GM21723 (cell line): ENCODE results near the gene PCSK6.

Source experiments
- ATAC-seq: cut with Tn5 transposase; IDR thresholded peaks from one replicate; pipeline ENCODE4 v1.9.1; 2021; ENCODE audit warnings: mild to moderate bottlenecking, moderate library complexity; ENCODE audit not compliant: unreplicated experiment

The PCSK6 gene

DNA sequence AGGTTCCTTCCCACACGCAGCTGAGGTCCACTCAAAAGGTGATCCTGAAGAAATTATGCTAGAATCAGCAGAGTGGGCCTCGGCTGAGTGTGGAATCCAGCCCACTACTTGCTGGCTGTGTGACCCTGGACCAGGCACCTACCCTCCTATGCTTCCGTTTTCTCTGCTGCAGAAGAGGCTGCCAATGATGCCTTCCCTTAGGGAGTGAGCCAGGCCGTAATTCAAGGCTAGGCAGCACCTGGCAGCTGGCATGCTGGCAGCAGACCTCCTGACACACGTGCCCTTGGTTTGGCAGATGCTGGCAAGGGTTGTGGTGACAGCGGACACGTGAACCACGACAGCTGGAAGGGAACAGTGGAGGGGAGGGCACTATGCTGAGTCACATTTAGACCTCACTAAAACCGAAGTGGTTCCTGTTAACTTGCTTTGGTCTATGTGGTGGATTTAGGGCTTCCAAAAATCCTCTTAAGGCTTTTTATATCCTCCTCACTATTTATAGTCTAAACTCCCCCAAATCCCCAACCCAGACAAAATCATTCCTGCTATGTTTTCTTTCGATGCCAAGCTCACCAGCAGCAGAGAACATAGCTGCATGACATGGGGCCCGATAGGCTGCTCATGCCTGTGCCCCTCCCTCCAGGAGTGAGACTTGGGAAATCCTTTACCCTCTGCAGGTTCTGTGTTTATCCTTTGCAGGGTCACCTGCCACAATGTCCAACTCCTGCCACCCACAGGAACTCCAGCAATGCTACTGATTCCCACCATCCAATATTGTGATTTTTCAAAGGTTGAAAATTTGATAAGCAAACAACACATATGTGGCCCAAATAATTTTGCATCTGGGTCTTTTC, 10.6 kb upstream of the PCSK6 start:
- peak; percentile 65 for ATAC-seq

DNA sequence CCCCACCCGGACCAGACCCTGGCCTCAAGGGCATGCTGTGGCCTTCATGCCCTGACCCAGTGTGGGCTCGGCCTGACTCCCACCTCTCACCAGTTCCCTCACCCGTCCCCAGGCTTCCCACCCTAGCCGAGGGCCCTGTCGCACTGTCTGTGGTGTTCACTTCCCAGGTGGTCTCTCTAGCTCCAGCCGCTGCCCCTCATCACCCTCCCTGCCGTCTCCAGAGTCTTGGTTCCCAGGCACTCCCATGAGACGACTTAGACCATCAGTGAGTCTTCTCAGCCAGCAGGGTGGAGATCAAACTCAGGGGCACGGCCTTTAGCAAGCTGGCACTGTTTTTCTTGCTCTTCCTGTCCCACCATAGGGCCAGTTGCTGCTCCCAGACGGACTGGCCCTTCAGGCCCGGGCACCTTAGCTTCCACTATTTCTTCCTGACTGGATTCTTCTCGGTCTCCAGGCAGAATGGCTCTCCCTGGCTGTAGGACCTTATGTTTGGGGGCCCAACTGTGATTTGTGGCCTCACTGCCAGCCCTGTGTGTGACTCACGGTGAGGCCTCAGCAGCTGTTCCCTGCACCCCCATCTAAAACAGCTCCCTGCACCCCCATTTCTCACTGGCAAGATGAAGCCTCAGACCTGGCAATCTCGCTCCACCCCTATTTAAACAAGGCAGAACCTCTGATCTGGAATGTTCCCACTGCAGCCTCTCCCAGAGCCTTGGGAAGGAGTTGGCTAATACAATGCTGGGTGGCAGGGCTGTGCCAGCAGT, 9.4 kb upstream of the PCSK6 start:
- ATAC-seq = no peak

DNA sequence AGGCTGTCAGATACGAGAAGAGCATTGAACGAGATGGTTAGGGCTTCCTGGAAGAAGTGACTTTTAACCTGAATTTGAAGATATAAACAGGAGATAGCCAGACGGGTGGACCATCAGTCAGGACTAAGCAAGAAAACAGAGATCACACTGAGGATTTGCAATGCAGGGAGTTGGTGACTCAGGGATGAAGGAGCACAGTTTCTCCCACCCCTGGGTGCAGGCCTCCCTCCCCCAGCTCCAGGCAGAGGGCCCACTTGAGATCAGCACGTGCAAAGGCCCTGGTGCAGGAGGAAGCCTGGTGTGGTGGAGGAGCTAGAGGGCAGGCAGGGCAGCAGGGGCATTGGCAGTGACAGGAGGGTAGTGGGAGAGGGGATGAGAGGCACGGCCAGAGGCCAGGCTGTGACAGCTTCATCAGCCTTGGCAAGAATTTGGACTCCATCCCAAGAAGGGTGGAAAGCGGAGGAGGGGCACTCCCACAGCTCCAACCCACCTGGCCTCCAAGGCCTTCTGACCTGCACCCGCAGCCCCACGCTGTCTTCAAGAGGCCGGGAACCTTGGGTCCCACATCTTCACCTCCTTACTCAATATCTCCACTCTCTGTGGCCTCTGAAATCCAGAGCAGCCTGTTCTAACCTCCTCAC, 8.7 kb upstream of the PCSK6 start:
- no peak for ATAC-seq

DNA sequence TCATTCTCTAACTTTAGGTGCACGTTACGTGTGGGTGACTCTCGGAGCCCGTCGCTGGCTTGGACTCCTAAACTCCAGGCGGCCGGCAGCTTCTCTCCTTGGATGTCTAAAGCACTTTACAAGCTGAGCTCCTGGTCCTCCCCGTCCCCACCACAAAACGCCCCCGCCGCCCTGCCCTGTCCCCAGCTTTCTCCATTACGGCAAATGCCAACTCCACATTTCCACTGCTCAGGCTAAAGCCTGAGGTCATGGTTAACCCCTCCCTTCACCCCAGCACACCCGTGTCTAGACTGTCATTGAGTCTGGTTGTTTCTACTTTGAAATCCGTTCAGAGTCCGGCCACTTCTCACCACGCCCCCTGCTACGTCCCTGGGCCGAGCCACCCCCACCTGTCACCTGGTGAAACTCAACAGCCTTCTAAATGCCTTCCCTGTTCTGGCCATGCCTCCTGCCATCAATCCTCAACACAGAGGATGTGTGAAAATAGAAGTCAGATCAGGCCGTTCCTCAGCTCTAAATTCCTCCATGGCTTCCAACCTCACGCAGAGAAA, 8.1 kb upstream of the PCSK6 start:
- no peak for ATAC-seq

DNA sequence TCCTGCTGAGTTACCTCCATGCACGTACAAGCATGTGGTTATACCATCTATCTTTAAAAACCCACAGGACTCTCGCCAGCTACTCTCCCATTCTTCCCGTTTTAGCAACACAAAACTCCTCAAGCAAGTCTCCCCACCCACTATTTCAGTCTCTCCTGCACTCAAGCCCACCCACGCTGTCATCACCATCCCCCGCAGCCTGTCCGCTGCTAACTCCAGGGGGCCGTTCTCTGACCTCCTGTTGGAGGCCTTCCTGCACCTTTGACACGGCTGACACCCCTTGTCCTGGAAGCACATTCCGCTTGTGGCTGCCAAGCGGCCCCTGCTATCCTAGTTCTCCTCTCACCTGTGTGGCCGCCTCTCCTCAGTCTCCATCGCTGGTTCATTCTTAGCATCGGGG, 7.5 kb upstream of the PCSK6 start:
- no peak for ATAC-seq

DNA sequence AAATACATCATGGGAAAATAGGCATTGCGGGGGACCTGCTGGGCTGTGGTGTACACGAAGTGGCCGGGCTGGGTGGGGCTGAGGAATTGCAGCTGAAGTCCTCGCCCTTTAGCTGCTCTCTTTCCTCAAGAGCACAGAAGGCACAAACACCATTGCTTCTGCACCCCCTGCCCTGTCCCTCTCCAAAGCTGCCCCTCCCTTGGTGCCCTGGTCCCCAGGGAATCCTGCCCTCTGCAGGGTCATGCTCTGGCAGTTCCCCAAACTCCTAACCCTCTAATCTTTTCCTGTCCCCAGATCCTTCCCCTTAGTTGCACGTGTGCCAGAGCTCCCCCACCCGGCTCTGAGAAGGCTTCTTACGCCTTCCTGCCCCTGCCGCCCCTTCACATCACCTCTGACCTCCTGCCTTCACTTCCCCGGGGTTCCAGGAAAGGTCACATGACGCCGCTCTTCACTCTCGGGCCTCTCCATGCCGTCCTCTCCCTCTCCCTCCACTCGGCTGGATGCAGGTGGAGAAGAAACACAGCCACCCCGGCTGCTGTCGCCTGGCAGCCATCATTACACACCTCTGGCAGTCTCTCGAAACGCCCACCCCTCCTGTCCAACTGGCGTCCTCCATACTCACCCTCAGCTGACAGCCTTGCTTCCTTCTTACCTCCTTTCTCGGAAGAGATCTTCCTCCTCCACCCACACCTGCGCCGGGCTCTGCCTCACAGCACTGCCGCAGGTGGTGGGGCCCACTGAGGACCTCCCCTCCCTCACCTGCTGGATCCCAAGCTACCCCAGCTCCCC, 6.9 kb upstream of the PCSK6 start:
- ATAC-seq = no peak

DNA sequence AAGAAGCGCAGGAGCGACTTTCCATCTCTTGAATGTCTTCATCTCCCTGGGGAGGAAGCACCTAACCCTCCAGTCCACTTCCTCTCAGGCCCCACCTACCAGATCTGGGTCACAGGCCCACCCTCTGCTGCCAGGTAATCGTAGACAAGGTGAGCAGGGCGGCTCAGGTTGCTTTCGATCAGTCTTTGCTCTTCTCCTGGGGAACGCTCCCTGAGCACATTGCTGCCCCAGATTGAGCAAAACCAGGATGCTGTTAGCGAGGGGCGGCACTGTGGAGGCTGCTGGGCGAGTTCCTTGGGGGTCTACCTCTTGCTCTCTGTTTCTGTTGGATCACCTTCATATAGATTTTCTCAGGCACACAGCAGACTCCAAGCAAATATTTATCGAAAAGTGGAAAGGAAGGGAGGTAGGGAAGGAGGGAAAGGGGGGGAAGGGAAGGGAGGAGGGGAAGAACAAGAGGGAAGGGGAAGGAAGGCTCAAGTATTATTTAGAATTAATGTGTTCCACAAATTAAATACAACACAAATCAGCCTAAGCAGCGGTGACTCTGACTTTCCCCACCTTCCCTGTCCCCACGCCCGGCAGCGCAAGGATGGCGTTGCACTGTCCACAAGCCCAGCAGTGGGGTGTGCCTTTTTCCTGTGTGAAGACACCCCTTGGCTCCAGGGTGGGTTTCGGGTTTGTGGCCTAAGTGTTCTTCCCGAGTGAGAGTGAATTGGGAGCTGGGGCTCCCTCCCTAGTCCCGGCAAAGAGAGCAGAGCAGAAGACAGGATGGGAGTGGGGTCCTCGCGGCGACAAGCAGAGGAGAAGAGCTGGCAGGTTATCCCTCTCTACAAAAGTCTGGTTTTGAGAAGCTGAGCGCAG, 6.1 kb upstream of the PCSK6 start:
- no peak for ATAC-seq

DNA sequence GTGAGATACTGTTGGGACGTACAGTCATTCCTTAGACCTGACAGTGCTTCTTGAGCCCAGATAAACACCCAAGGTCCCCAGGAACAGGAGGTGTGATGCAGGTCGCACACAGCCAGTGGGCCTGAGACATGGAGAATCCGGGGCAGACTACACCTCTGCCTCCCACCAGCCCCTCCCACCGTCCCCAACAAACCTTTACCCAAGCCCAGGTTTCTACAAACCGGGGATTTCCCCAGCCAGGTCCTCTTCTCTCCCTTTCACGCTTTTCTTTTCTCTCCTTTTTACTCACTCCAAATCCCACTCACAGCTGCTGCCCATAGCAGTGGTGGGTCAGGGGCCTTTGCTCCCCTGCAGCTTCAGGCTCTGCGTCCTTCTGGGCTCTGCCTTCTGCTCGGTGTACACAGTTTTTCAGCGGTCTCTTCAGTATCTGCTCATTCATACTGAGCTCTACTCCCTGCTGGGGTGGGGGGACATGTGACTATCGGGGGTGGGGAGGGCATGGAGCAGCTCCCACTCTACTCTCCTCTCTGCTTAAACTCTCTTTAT, 4.8 kb upstream of the PCSK6 start:
- no peak for ATAC-seq

DNA sequence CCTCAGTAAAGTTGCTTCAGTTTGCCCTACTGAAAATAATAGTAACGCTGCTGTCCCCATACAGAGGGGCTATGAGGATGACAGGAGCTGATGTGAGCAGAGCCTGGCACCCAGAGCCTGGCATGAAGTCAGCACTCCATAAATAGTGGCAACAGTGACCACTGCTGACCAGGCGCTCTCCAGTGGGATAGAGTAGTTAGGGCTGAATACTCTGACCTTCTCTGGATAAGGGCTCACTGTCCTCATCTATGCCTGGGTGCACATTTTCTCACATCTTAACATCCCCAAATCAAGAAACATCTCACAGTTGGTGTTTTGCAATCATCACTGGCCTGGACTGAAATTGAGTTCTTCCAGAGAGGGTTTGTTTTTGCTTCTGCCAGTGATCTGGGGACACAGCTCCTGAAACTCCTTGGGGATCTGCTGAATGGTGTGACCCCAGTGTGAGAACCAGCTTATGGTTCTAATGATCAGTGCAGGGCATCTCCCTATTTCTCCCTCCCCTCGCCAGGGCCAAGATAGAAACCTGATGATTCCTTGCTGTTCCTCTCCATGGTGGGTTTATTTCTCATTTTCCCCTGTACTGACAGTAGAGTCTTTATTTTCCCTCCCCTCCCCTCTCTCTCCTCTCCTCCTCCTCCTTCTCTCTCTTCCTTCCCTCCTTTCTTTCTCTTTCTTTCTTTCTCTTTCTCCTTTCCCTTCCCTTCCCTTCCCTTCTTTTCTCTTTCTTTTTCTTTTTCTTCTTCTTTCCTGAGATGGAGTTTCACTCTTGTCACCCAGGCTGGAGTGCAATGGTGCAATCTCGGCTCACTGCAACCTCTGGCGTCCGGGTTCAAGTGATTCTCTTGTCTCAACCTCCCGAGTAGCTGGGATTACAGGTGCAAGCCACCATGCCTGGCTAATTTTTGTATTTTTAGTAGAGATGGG, 3.5 kb upstream of the PCSK6 start:
- ATAC-seq = no peak

DNA sequence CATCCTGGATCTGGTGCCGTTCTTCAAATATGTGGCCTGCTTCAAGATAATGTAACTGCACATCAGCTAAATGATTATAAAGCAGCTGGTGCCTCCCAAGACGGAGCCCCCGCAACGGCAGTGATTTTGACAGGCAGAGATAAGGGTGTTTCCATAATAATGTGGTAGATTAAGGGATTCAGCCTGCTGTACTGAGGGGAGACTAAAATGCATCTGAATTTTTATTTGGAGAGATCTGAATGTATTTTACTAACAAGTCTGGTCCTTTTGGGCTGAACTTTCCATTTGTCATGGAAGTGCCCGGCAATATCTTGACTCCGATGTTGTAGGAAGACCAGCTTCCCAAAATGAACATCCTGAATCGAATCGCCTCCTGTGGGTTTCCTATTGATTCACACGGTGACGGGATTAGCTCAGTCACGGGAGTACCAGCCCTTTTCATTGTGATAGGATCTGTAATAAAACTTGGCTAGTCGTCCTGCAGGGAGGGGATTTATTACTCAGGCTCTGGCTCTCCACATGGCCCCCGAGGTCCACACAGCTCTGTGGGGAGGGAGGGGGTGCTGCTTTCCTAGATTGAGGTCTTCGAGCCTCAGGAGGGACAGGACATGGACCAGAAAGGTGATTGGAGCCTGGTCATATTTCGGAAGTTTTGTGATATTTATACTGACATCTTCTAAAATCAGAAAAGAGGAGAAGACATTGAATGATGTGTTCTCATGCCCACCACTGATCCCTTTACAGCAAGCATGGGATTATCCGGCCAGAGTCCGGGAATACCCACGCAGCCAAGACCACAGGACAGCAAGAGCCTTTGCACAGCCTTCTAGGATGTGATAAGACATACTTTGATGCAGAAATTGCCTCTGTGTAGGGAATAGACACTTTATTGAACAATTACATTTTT, 2.5 kb upstream of the PCSK6 start:
- ATAC-seq = no peak

DNA sequence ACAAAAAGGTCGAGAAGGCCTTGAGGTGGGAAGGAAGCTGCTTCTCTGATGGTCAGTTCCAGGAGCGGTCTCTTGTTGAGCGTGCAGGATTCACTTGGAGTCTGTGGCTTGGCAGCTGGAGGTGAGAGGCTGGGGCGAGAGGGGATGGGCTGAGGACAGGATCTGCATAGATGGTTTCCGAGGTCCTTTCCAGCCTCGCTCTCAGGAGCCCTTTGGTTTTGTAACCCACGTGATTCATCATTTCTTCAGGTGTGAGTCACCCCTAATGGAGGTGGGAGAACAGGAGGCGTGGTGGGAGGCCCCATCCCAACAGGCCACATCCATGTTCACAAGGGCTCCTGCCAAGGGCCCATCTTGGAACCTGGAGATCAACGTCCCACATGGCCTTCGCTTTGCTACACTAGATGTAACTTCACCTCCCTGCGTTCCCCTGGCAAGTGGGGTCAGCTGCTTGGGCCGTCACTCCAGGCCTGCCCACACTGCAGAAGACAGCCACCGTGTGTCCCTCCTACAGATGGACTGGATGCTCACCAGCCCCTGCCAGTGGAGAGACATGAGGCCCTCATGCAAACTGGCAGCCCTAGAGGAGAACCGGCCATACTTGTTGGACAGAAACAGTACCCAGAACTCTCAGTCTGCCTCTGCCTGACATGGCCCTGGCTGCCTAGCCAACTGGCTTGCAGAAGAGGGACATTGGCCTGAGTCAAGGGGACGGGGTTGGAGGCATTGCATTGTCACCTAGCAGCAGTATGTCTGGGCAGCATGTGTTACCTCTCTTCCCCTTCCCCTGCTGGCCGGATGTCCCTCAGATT, 1.6 kb upstream of the PCSK6 start:
- ATAC-seq = no peak

DNA sequence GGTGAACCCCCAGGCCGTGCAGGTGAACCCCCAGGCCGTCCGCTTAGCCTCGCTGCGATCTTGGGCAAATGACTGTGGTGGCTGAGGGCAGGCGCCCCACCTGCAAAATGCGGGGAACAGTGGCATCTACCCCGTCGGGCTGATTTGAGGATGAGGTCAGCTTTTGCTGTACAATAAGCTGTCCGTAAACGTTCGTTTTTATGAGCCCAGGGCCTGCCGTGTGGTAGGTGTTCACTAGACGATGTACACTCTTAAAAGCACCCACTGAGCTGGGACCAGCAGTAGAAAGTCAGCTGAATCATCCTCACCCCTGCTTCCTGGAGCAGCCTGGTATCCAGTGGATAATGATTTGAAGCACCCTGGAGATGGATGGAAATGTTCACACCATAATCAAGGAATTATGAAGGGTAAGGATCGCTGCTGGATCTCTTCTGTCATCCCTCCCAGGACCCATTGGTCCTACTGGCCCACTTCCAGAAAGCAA, 943 bp upstream of the PCSK6 start:
- no peak for ATAC-seq

DNA sequence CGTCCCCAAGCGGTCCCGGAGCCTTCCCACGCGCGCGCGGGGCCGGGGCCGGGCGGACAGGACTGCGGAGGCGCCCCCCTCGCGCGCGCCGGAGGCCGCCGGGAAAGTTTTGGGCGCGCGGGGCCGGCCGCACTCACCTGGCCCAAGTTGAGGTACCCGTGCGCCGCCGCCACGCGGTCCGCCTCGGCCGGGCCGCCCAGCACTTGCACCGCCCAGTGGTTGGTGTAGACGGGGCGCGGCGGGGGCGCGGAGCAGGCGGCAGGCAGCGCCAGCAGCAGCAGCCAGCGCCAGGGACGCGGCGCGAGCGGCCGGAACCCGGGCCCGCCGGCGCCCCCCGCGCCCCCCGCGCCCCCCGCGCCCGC, 289 bp downstream of the PCSK6 start:
- ATAC-seq = no peak

DNA sequence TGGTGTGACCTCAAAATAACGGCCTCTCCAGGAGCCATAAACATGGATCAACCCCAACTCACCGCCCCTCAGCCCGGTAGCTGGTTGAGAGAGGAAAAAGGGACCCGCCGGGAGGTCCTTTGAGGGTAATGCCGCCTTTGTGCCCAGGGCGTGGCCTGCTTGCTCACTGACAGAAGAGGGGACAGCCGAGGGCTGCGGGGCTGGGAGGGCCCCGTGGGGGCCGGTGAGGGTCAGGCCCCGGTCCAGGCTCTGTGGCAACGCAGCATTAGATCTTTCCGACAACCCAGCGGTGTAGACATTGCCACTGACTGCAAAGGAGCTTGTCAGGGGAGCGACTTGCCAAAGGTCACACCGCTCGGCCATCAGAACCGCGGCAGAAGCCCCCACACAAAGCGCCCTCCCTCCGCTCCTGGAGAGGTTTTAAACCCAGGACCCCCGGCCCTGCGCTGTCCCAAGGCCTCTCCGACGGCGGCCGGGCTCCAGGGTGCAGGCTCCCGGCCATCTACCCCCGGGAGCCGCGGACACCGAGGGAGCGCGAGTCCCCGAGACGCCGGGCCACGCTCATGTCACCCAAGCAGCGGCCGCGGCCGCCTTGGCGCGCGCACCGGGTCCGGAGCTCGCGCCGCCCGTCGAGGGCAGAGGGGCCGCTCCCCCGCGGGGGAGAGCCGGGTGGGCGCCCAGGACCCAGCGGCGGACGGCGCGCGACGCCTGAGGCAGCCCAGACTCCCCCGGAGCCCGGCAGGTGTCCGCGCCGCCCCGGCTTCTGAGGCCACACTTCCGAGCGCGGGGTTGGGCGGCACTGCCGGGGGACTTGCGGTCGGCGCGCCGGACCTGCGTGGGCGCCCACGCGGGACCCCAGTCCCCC, 975 bp downstream of the PCSK6 start:
- no peak for ATAC-seq

DNA sequence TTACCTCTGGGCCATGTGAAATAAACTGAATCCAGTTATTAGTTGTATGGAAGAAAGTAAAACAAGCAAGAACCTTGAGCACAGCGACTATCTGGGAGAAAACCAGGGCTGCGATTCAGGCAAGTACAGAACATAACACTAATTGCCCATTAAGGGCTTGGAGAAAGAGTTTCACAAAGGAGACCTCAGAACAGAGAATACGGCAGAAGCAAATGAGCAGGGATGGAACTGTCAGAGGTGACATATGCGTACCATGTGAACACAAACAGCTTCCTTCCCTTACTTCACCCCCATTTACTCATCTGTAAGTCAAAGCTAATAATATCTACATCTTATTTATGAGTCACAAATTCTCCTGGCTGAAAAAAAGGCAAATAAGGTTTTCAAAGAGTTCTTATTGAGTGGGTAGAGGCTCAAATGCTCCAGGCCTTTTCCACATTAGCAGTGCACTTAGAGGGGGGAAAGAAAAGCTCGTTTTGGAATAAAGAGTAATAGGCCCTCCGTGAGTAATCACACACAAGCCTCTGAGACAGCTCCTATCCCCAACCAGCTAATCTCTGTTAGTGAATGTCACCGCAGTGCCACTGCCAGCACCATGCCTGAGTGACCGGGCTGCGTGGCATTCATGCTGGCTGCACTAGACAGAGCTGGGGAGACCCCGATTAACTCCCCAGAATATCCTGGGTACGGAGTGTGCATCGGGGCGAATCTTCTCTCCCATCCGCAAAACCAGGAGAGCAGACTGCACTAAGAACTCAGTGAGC, 2.6 kb downstream of the PCSK6 start:
- no peak for ATAC-seq
